ENCODE data around the gene EYS. TPM values are rescaled to one million over a fixed set of nuclear protein-coding genes. Genes with fewer than 3 reads are reported as not detected.

The EYS gene
- total and polyA plus RNA-seq, 9 of the 15 experiments (the other 6 are each of a cell fraction or from before 2014, with no cell fraction given): 0.03 to 0.36 (median 0.10) TPM; not detected in 2

DNA sequence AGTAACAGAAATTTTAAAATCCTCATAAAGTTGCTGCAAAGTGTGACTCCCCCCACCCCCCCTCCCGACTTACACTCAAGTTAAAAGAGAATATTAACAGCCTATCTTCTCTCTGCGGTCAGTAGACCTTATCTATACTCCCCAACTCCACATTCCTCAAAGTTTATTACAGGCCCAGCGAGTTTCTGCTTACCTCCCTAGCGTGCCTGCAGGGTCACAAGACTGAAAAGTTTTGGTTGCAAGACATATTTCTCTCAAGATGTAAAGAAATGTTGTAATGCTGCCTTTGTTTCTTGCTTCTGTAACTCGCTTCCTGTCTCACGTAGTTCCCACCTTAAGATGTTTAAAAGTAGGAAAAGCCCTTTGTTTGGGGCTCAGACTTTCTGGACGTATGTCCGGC, 1371.8 kb downstream of the EYS start:
- Histone ChIP-seq H2AFZ (ENCODE audit: low read depth, low read length) (no peak overlapping the region), H3K4me3 (no peak overlapping the region), H3K27me3 (ENCODE audit: control insufficient read depth in 2 of 2, insufficient read depth in 2 of 2, low read length in 2 of 2) (no peaks in the 10 kb centered on the region), H3K4me2 (ENCODE audit: insufficient read depth, low read length) (no peak overlapping the region), H3K9ac (ENCODE audit: insufficient read depth in 1 of 2, low read depth in 2 of 2, low read length in 2 of 2) (no peak overlapping the region), H3K36me3 (ENCODE audit: control insufficient read depth, insufficient read depth, low read length) (no peaks in the 10 kb centered on the region), H3K4me1 (replicated peaks in 1 of 2; ENCODE audit: control insufficient read depth in 2 of 2, insufficient read depth in 2 of 2, low read length in 2 of 2) (no peaks in the 10 kb centered on the region), H3K9me1 (ENCODE audit: control insufficient read depth, insufficient read depth, low read length) (no peaks in the 10 kb centered on the region), H3K79me2 (ENCODE audit: control insufficient read depth, insufficient read depth, low read length) (no peaks in the 10 kb centered on the region), H4K20me1 (replicated peaks; ENCODE audit: control insufficient read depth, insufficient read depth, low read length) (no peaks in the 10 kb centered on the region), H3K27ac (ENCODE audit: extremely low read depth, low read depth, low read length) (no peak overlapping the region), H3K9me3 (replicated peaks; ENCODE audit: control insufficient read depth, insufficient read depth, low read depth, low read length) (no peaks in the 10 kb centered on the region)
- ATAC-seq (no peak), FAIRE-seq (no peak), DNase-seq (ENCODE audit: extremely low read depth in 1 of 4, low spot score in 3 of 4) (no peak)
- TF ChIP-seq, protein P1, sequence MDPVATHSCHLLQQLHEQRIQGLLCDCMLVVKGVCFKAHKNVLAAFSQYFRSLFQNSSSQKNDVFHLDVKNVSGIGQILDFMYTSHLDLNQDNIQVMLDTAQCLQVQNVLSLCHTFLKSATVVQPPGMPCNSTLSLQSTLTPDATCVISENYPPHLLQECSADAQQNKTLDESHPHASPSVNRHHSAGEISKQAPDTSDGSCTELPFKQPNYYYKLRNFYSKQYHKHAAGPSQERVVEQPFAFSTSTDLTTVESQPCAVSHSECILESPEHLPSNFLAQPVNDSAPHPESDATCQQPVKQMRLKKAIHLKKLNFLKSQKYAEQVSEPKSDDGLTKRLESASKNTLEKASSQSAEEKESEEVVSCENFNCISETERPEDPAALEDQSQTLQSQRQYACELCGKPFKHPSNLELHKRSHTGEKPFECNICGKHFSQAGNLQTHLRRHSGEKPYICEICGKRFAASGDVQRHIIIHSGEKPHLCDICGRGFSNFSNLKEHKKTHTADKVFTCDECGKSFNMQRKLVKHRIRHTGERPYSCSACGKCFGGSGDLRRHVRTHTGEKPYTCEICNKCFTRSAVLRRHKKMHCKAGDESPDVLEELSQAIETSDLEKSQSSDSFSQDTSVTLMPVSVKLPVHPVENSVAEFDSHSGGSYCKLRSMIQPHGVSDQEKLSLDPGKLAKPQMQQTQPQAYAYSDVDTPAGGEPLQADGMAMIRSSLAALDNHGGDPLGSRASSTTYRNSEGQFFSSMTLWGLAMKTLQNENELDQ (CRISPR knock-in tag; IDR thresholded peaks at IDR 0.05; ENCODE audit: borderline replicate concordance): no peak
- TF ChIP-seq MCM3 (IDR thresholded peaks at IDR 0.05) (no peak), ZNF263 (CRISPR knock-in tag; IDR thresholded peaks at IDR 0.05; ENCODE audit: borderline replicate concordance) (no peak), HDGF (IDR thresholded peaks at IDR 0.05) (no peak), CBX8 (IDR thresholded peaks at IDR 0.05; ENCODE audit: borderline replicate concordance, extremely low read depth, low read depth, low read length, poor library complexity, severe bottlenecking) (no peak), ZNF780A (CRISPR knock-in tag; IDR thresholded peaks at IDR 0.05) (no peak), PTTG1 (tag; IDR thresholded peaks at IDR 0.05; ENCODE audit: low read depth) (no peak), CHD2 (IDR thresholded peaks at IDR 0.05; ENCODE audit: low read depth, low read length) (no peak)
- TF ChIP-seq, protein P2, sequence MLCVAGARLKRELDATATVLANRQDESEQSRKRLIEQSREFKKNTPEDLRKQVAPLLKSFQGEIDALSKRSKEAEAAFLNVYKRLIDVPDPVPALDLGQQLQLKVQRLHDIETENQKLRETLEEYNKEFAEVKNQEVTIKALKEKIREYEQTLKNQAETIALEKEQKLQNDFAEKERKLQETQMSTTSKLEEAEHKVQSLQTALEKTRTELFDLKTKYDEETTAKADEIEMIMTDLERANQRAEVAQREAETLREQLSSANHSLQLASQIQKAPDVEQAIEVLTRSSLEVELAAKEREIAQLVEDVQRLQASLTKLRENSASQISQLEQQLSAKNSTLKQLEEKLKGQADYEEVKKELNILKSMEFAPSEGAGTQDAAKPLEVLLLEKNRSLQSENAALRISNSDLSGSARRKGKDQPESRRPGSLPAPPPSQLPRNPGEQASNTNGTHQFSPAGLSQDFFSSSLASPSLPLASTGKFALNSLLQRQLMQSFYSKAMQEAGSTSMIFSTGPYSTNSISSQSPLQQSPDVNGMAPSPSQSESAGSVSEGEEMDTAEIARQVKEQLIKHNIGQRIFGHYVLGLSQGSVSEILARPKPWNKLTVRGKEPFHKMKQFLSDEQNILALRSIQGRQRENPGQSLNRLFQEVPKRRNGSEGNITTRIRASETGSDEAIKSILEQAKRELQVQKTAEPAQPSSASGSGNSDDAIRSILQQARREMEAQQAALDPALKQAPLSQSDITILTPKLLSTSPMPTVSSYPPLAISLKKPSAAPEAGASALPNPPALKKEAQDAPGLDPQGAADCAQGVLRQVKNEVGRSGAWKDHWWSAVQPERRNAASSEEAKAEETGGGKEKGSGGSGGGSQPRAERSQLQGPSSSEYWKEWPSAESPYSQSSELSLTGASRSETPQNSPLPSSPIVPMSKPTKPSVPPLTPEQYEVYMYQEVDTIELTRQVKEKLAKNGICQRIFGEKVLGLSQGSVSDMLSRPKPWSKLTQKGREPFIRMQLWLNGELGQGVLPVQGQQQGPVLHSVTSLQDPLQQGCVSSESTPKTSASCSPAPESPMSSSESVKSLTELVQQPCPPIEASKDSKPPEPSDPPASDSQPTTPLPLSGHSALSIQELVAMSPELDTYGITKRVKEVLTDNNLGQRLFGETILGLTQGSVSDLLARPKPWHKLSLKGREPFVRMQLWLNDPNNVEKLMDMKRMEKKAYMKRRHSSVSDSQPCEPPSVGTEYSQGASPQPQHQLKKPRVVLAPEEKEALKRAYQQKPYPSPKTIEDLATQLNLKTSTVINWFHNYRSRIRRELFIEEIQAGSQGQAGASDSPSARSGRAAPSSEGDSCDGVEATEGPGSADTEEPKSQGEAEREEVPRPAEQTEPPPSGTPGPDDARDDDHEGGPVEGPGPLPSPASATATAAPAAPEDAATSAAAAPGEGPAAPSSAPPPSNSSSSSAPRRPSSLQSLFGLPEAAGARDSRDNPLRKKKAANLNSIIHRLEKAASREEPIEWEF (CRISPR knock-in tag; IDR thresholded peaks at IDR 0.05): no peak
- TF ChIP-seq, protein P3, sequence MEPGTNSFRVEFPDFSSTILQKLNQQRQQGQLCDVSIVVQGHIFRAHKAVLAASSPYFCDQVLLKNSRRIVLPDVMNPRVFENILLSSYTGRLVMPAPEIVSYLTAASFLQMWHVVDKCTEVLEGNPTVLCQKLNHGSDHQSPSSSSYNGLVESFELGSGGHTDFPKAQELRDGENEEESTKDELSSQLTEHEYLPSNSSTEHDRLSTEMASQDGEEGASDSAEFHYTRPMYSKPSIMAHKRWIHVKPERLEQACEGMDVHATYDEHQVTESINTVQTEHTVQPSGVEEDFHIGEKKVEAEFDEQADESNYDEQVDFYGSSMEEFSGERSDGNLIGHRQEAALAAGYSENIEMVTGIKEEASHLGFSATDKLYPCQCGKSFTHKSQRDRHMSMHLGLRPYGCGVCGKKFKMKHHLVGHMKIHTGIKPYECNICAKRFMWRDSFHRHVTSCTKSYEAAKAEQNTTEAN (CRISPR knock-in tag; IDR thresholded peaks at IDR 0.05): no peak
- POLR2A ChIA-PET: no interaction called here
- in situ Hi-C loops (cut with MboI): no loop called here
- intact Hi-C loops (cut with micrococcal nuclease): no loop called here
- 0% methylated on average over 8 of the region's 8 CpGs for WGBS (ENCODE audit: insufficient coverage, low coverage, missing lambda C conversion rate)
- CTCF ChIA-PET (ENCODE audit: low intra/inter-chr PET ratio): no interaction called here
- BruUV-seq (replicated peaks): no TSS peak
